Astrocyte (in vitro differentiated cells and primary cell): Measurements from ENCODE around the gene PRODH. TPM values are rescaled to one million over a fixed set of nuclear protein-coding genes. Genes with fewer than 3 reads are reported as not detected.
A peak's percentile ranks its signal among the peaks of the same experiment; 100 is the strongest.
"Not testable (repeated sequence)": the region's sequence is repeated elsewhere in the genome, so short reads cannot be mapped to it uniquely, and the experiment has no call there.

Experiments
- DNase-seq: peaks from one replicate; pipeline ENCODE4 v3.0.0-alpha.2; 2010; ENCODE audit warnings: low read depth
- FAIRE-seq: peaks from 2 replicates; lab custom pipeline; 2011; peaks lifted over from hg19 to GRCh38; lab: Jason Lieb, UNC
- H2AFZ ChIP-seq: 2 replicates; pipeline ENCODE4 v1.6.0; 2012; ENCODE audit warnings: low read depth, low read length, inconsistent platforms
- H3K27ac ChIP-seq: 2 replicates; pipeline ENCODE4 v1.5.1; 2011; ENCODE audit warnings: low read depth, low read length, inconsistent platforms
- H3K27me3 ChIP-seq: 2 replicates; pipeline ENCODE4 v1.6.0; 2011; ENCODE audit warnings: low read length, inconsistent platforms; ENCODE audit not compliant: insufficient read depth
- H3K36me3 ChIP-seq: 2 replicates; pipeline ENCODE4 v1.5.1; 2011; ENCODE audit warnings: low read length, inconsistent platforms; ENCODE audit not compliant: insufficient read depth
- H3K4me1 ChIP-seq: 2 replicates; pipeline ENCODE4 v1.5.1; 2011; ENCODE audit warnings: low read length, inconsistent platforms; ENCODE audit not compliant: insufficient read depth
- H3K4me2 ChIP-seq: 2 replicates; pipeline ENCODE4 v1.6.0; 2012; ENCODE audit warnings: low read length, inconsistent platforms
- H3K4me3 ChIP-seq: 2 replicates; pipeline ENCODE4 v1.5.1; 2011; ENCODE audit warnings: low read depth, mild to moderate bottlenecking, low read length, inconsistent platforms; ENCODE audit not compliant: insufficient read depth
- H3K79me2 ChIP-seq: 2 replicates; pipeline ENCODE4 v1.6.0; 2012; ENCODE audit warnings: mild to moderate bottlenecking, low read length, inconsistent platforms; ENCODE audit not compliant: insufficient read depth
- H3K9ac ChIP-seq: 2 replicates; pipeline ENCODE4 v1.6.0; 2012; ENCODE audit warnings: mild to moderate bottlenecking, low read length, inconsistent platforms
- H3K9me3 ChIP-seq: 2 replicates; pipeline ENCODE4 v1.5.1; 2012; ENCODE audit warnings: low read depth, mild to moderate bottlenecking, low read length, inconsistent platforms; ENCODE audit not compliant: insufficient read depth
- H4K20me1 ChIP-seq: 2 replicates; pipeline ENCODE4 v1.6.0; 2012; ENCODE audit warnings: low read length, inconsistent platforms; ENCODE audit not compliant: insufficient read depth
- H3K27ac Mint-ChIP-seq: one replicate; pipeline ENCODE4 v1.8.0; 2021; ENCODE audit warnings: mild to moderate bottlenecking, mixed read lengths; ENCODE audit not compliant: unreplicated experiment
- H3K27me3 Mint-ChIP-seq: one replicate; pipeline ENCODE4 v1.8.0; 2021; ENCODE audit warnings: low read depth, mixed read lengths; ENCODE audit not compliant: unreplicated experiment
- H3K36me3 Mint-ChIP-seq: one replicate; pipeline ENCODE4 v1.8.0; 2021; ENCODE audit warnings: low read depth, mixed read lengths; ENCODE audit not compliant: unreplicated experiment
- H3K4me1 Mint-ChIP-seq: one replicate; pipeline ENCODE4 v1.8.0; 2021; ENCODE audit warnings: low read depth, mixed read lengths; ENCODE audit not compliant: unreplicated experiment
- H3K4me3 Mint-ChIP-seq: one replicate; pipeline ENCODE4 v1.8.0; 2021; ENCODE audit warnings: mild to moderate bottlenecking, moderate library complexity, mixed read lengths; ENCODE audit not compliant: unreplicated experiment
- H3K9me3 Mint-ChIP-seq: one replicate; pipeline ENCODE4 v1.8.0; 2021; ENCODE audit warnings: mild to moderate bottlenecking, mixed read lengths; ENCODE audit not compliant: unreplicated experiment
- total RNA-seq: library from RNA; stranded (reverse); gene quantifications from 2 replicates; pipeline ENCODE4 v1.2.1, GENCODE V29; 2021

PRODH gene
- total RNA-seq, 1 donor from 2014 or later = 1.2 TPM

DNA sequence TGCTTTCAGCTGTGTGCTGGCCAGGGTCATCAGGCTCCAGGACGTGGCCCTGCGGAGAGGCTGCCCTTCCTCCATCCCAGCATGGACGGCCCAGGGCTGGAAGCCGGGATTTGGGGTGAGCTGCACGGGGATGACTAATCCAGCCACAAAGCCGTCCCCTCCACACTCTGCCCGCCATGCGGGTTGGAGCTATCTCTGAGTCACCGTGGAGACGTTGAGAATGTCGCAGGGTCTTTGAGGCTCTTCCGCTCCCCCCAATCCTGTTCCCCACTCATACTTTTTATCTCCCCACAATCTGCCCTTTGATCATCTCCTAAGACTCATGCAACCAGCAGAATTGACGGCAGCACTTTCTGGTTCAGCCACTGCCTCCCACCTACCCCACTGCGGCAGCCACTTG lies 22.6 kb upstream of the PRODH start:
- not testable (repeated sequence) for H3K27me3 ChIP-seq, H3K79me2 ChIP-seq, H3K4me3 Mint-ChIP-seq, H3K36me3 ChIP-seq, H3K27ac Mint-ChIP-seq, H3K9me3 Mint-ChIP-seq, H3K36me3 Mint-ChIP-seq, H4K20me1 ChIP-seq, H3K9me3 ChIP-seq, H2AFZ ChIP-seq, H3K4me1 ChIP-seq, H3K4me1 Mint-ChIP-seq, H3K27ac ChIP-seq
- peak overlapping the region; percentile 48 for H3K9ac ChIP-seq
- H3K27me3 Mint-ChIP-seq = peaks cover 15% of the 10 kb centered on the region
- FAIRE-seq = peak; percentile 81
- H3K4me2 ChIP-seq = peak overlapping the region; percentile 81
- H3K4me3 ChIP-seq = peak overlapping the region; percentile 10
- DNase-seq = peak; percentile 84

DNA sequence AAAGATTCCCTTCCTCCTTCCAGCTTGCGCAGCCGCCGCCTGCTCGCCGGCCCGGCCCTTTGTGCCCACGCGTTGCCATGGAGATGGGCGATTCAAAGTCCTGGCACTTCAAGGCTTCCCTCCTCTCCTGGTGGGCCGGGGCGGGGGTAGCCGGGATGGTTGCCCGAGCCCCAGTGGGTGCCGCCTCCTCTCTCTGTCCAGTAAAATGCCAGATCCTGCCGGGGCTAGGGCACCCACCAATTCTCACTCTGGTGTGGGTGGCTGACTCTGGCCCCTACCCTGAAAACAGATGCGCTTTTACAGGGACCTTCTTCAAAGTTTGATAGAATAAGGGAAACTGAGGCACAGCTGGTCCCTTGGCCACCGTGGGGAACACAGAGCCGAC lies 22.2 kb upstream of the PRODH start:
- Histone ChIP-seq H3K9ac (peak overlapping the region; percentile 48), H3K4me2 (peak overlapping the region; percentile 81), H3K4me3 (peak overlapping the region; percentile 10)
- H3K27me3 ChIP-seq, H3K9me3 Mint-ChIP-seq, H2AFZ ChIP-seq, H3K27ac Mint-ChIP-seq, FAIRE-seq, H3K4me3 Mint-ChIP-seq, DNase-seq, H3K9me3 ChIP-seq, H4K20me1 ChIP-seq, H3K4me1 Mint-ChIP-seq, H3K36me3 Mint-ChIP-seq, H3K79me2 ChIP-seq, H3K36me3 ChIP-seq, H3K27ac ChIP-seq, H3K4me1 ChIP-seq: not testable (repeated sequence)
- peaks cover 16% of the 10 kb centered on the region for H3K27me3 Mint-ChIP-seq

- H3K4me3 Mint-ChIP-seq, H3K27me3 ChIP-seq, H3K9me3 ChIP-seq, H3K79me2 ChIP-seq, H3K9me3 Mint-ChIP-seq, DNase-seq, H3K4me1 Mint-ChIP-seq, H3K27ac ChIP-seq, H2AFZ ChIP-seq, H4K20me1 ChIP-seq, H3K36me3 Mint-ChIP-seq, H3K27ac Mint-ChIP-seq, H3K36me3 ChIP-seq, H3K4me3 ChIP-seq, H3K9ac ChIP-seq, H3K4me1 ChIP-seq, FAIRE-seq: not testable (repeated sequence)
- peaks cover 19% of the 10 kb centered on the region for H3K27me3 Mint-ChIP-seq
- peak overlapping the region; percentile 81 for H3K4me2 ChIP-seq
Observed at GRCh38 chr22:18957621-18958320, 21.7 kb upstream of the PRODH start.

DNA sequence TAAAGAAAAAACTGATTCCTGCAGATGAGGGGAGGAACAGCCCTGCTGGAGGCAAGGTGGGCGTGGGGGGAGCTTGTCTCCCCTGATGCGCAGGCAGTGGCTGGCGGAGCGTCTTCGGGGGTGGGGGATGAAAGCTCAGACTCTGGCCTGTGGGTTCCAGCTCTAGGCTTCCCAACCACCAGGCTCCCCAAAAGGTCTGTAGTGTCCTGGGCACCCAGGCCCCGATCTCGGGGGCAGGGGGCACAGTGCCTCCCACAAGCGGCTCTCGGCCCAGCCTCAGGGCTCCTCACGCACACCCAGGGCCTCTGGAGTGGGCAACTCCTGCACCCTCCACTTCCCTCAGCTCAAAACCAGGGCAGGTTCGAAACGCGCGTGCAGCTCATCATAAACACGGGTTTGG lies 20.9 kb upstream of the PRODH start:
- not testable (repeated sequence) for DNase-seq, H3K9ac ChIP-seq, FAIRE-seq, H3K4me3 Mint-ChIP-seq, H3K4me1 ChIP-seq, H3K27ac Mint-ChIP-seq, H3K79me2 ChIP-seq, H3K27me3 ChIP-seq, H3K36me3 ChIP-seq, H3K9me3 Mint-ChIP-seq, H2AFZ ChIP-seq, H3K4me1 Mint-ChIP-seq, H3K36me3 Mint-ChIP-seq, H4K20me1 ChIP-seq, H3K4me2 ChIP-seq, H3K9me3 ChIP-seq, H3K4me3 ChIP-seq, H3K27ac ChIP-seq
- H3K27me3 Mint-ChIP-seq = peaks cover 19% of the 10 kb centered on the region

DNA sequence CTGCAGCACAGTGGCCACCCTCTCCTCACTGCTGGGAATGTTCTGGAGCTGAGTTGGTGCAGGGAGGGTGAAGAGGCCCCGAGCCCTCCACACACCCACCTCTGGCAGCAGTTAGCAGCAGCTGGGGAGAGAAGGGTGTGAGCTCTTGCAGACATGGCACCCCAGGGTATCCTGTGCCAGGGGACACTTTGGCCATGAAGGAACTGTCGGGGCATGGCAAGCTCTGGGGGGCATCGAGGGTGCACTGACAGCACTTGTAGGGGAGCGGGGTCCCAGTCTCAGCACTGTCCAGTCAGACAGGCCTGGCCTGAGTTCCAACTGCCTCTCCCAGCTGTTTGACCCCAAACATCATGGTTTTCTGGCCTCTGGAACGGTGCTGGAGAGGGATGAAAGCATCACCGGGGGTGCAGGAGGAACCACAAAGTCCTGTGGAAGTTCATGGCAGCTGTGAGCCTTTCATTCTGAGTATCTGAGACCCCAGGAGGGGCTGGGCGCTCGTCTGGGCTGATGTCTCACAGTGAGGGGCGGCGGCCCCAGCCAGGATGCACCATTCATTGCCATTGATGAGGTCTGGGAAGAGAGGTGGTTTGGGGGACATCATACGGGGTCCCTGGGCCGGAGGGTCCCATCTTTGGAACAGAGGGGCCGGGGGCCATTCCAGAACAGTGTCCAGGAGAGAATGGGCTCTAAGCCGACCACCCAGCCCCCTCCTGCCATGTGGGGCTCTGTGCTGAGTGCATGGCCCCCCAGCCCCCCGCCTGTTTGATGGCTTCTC lies 20.2 kb upstream of the PRODH start:
- H3K9ac ChIP-seq, H3K4me1 Mint-ChIP-seq, H3K9me3 ChIP-seq, H3K79me2 ChIP-seq, H3K36me3 ChIP-seq, H3K4me3 ChIP-seq, H3K27me3 ChIP-seq, H3K36me3 Mint-ChIP-seq, H3K27ac Mint-ChIP-seq, FAIRE-seq, H3K27ac ChIP-seq, H2AFZ ChIP-seq, H4K20me1 ChIP-seq, H3K4me1 ChIP-seq, H3K4me3 Mint-ChIP-seq, DNase-seq, H3K9me3 Mint-ChIP-seq, H3K4me2 ChIP-seq: not testable (repeated sequence)
- H3K27me3 Mint-ChIP-seq = peaks cover 19% of the 10 kb centered on the region
